ENCODE measurements around the gene GK2. TPM values are rescaled to one million over a fixed set of nuclear protein-coding genes. Genes with fewer than 3 reads are reported as not detected.

The GK2 gene
- polyA plus RNA-seq, 1 donor (not counting 4 experiments of a cell fraction or from before 2014, with no cell fraction given): not detected

DNA sequence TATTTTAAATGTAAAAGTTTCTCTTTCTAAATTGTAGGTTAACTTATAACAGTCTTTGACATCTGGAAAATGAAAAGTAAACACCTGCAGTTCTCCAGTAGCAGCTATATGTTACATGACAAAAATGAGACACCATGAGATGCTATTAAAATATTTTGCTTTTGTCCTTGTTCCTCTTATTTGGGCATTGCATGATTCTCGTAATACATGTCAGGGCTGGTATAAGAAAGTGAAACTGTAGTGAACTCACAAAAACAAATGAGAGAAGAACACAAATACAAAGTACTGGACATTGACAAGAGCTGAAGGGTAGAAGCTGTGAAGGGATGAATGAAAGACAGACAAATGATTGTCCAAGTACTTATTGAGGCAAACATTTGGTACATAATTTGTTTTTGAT lies 9.0 kb downstream of the GK2 start:
- dilution Hi-C loops (cut with MboI; ENCODE audit: extremely low pct_ligation_motif_present, low sequenced_read_pairs): no loop called here
- Histone ChIP-seq H3K4me1 (ENCODE audit: control insufficient read depth, extremely low read depth, insufficient read depth, low read length) (no peaks in the 10 kb centered on the region), H3K4me2 (ENCODE audit: control insufficient read depth, extremely low read depth, insufficient read depth, low read depth, low read length) (no peak overlapping the region), H3K36me3 (ENCODE audit: control insufficient read depth in 2 of 2, extremely low read depth in 1 of 2, insufficient read depth in 2 of 2, low read length in 2 of 2) (no peaks in the 10 kb centered on the region), H3K4me3 (ENCODE audit: control insufficient read depth in 2 of 3, extremely low read depth in 1 of 3, insufficient read depth in 2 of 3, low read depth in 1 of 3, low read length in 3 of 3) (no peak overlapping the region), H4K20me1 (ENCODE audit: control insufficient read depth, extremely low read depth, insufficient read depth, low read length) (no peaks in the 10 kb centered on the region), H3K27me3 (ENCODE audit: control insufficient read depth, extremely low read depth, insufficient read depth, low read length) (no peaks in the 10 kb centered on the region), H3K27ac (ENCODE audit: control insufficient read depth, insufficient read depth, low read length) (no peak overlapping the region), H2AFZ (ENCODE audit: control insufficient read depth, low read length) (no peak overlapping the region), H3K9ac (ENCODE audit: control insufficient read depth, extremely low read depth, insufficient read depth, low read length) (no peak overlapping the region), H3K9me1 (ENCODE audit: control insufficient read depth, extremely low read depth, insufficient read depth, low read length) (no peaks in the 10 kb centered on the region), H3K9me3 (ENCODE audit: control insufficient read depth, low read depth, low read length) (no peaks in the 10 kb centered on the region), H3K79me2 (ENCODE audit: control insufficient read depth, insufficient read depth, low read length) (no peaks in the 10 kb centered on the region)
- FAIRE-seq (no peak), DNase-seq (ENCODE audit: low read depth, low spot score) (no peak)
- TF ChIP-seq EZH2 (IDR thresholded peaks at IDR 0.05; ENCODE audit: low read length): no peak

DNA sequence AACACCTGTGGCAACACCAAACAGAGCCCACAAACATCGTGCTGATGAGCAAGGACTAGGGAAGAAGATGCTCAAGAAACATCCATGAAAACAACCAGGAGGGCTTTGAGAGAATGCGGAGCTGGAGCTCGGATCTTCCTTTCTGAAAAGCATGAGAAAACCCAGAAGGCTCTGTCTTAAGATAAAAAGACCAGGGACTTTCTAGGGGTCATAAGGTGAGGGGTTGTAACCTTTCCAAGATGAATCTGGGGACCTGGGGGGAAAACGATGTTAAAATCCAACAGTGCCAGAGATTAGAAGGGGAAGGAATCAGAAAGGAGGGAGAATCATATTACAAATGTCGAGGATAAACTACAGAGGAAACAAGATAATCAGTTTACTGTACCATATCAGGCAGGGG lies 10.1 kb downstream of the GK2 start:
- no peaks in the 10 kb centered on the region for H3K36me3 ChIP-seq (ENCODE audit: control insufficient read depth in 2 of 2, extremely low read depth in 1 of 2, insufficient read depth in 2 of 2, low read length in 2 of 2)
- TF ChIP-seq EZH2 (IDR thresholded peaks at IDR 0.05; ENCODE audit: low read length): no peak
- TF ChIP-seq, protein P1, sequence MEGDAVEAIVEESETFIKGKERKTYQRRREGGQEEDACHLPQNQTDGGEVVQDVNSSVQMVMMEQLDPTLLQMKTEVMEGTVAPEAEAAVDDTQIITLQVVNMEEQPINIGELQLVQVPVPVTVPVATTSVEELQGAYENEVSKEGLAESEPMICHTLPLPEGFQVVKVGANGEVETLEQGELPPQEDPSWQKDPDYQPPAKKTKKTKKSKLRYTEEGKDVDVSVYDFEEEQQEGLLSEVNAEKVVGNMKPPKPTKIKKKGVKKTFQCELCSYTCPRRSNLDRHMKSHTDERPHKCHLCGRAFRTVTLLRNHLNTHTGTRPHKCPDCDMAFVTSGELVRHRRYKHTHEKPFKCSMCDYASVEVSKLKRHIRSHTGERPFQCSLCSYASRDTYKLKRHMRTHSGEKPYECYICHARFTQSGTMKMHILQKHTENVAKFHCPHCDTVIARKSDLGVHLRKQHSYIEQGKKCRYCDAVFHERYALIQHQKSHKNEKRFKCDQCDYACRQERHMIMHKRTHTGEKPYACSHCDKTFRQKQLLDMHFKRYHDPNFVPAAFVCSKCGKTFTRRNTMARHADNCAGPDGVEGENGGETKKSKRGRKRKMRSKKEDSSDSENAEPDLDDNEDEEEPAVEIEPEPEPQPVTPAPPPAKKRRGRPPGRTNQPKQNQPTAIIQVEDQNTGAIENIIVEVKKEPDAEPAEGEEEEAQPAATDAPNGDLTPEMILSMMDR (optimal IDR thresholded peaks at IDR 0.05 in 1 of 3, IDR thresholded peaks at IDR 0.05 in 1 of 3, conservative IDR thresholded peaks at IDR 0.05 in 1 of 3; ENCODE audit: extremely low read depth in 1 of 3, insufficient read depth in 2 of 3, low read length in 3 of 3): no peak
- FAIRE-seq (no peak), DNase-seq (ENCODE audit: low read depth, low spot score) (no peak)
- no peaks in the 10 kb centered on the region for H3K9me1 ChIP-seq (ENCODE audit: control insufficient read depth, extremely low read depth, insufficient read depth, low read length)
- no peak overlapping the region for H2AFZ ChIP-seq (ENCODE audit: control insufficient read depth, low read length)
- no peaks in the 10 kb centered on the region for H4K20me1 ChIP-seq (ENCODE audit: control insufficient read depth, extremely low read depth, insufficient read depth, low read length)
- no peaks in the 10 kb centered on the region for H3K4me1 ChIP-seq (ENCODE audit: control insufficient read depth, extremely low read depth, insufficient read depth, low read length)
- H3K9ac ChIP-seq (ENCODE audit: control insufficient read depth, extremely low read depth, insufficient read depth, low read length): no peak overlapping the region
- H3K79me2 ChIP-seq (ENCODE audit: control insufficient read depth, insufficient read depth, low read length): no peaks in the 10 kb centered on the region
- H3K9me3 ChIP-seq (ENCODE audit: control insufficient read depth, low read depth, low read length): no peaks in the 10 kb centered on the region
- no peak overlapping the region for H3K4me2 ChIP-seq (ENCODE audit: control insufficient read depth, extremely low read depth, insufficient read depth, low read depth, low read length)
- no peak overlapping the region for H3K27ac ChIP-seq (ENCODE audit: control insufficient read depth, insufficient read depth, low read length)
- dilution Hi-C loops (cut with MboI; ENCODE audit: extremely low pct_ligation_motif_present, low sequenced_read_pairs): no loop called here
- no peaks in the 10 kb centered on the region for H3K27me3 ChIP-seq (ENCODE audit: control insufficient read depth, extremely low read depth, insufficient read depth, low read length)
- H3K4me3 ChIP-seq (ENCODE audit: control insufficient read depth in 2 of 3, extremely low read depth in 1 of 3, insufficient read depth in 2 of 3, low read depth in 1 of 3, low read length in 3 of 3): no peak overlapping the region

DNA sequence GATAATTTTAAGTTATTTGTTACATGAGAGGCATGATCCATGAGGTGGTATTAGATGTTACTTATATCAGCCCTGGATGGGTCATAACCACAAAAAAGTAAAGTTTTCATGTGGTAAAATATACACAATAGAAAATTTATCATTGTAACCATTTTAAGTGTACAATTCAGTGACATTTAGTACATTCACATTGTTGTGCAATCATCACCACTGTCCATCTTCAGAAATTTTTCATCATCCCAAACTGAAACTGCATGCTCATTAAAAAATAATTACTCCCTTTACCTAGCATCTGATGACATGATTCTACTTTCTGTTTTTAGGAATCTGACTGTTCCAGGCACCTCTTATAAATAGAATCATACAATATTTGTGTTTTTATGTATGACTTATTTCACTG lies 11.2 kb downstream of the GK2 start:
- H3K79me2 ChIP-seq (ENCODE audit: control insufficient read depth, insufficient read depth, low read length): no peaks in the 10 kb centered on the region
- no peak overlapping the region for H3K27ac ChIP-seq (ENCODE audit: control insufficient read depth, insufficient read depth, low read length)
- no peaks in the 10 kb centered on the region for H3K4me1 ChIP-seq (ENCODE audit: control insufficient read depth, extremely low read depth, insufficient read depth, low read length)
- DNase-seq (ENCODE audit: low read depth, low spot score) (no peak), FAIRE-seq (no peak)
- no peaks in the 10 kb centered on the region for H3K9me1 ChIP-seq (ENCODE audit: control insufficient read depth, extremely low read depth, insufficient read depth, low read length)
- no peak overlapping the region for H3K4me3 ChIP-seq (ENCODE audit: control insufficient read depth in 2 of 3, extremely low read depth in 1 of 3, insufficient read depth in 2 of 3, low read depth in 1 of 3, low read length in 3 of 3)
- dilution Hi-C loops (cut with MboI; ENCODE audit: extremely low pct_ligation_motif_present, low sequenced_read_pairs): no loop called here
- no peaks in the 10 kb centered on the region for H3K36me3 ChIP-seq (ENCODE audit: control insufficient read depth in 2 of 2, extremely low read depth in 1 of 2, insufficient read depth in 2 of 2, low read length in 2 of 2)
- no peak for TF ChIP-seq EZH2 (IDR thresholded peaks at IDR 0.05; ENCODE audit: low read length)
- TF ChIP-seq, protein P1 (optimal IDR thresholded peaks at IDR 0.05 in 1 of 3, IDR thresholded peaks at IDR 0.05 in 1 of 3, conservative IDR thresholded peaks at IDR 0.05 in 1 of 3; ENCODE audit: extremely low read depth in 1 of 3, insufficient read depth in 2 of 3, low read length in 3 of 3): no peak
- H4K20me1 ChIP-seq (ENCODE audit: control insufficient read depth, extremely low read depth, insufficient read depth, low read length): no peaks in the 10 kb centered on the region
- H3K27me3 ChIP-seq (ENCODE audit: control insufficient read depth, extremely low read depth, insufficient read depth, low read length): no peaks in the 10 kb centered on the region
- no peaks in the 10 kb centered on the region for H3K9me3 ChIP-seq (ENCODE audit: control insufficient read depth, low read depth, low read length)
- no peak overlapping the region for H3K4me2 ChIP-seq (ENCODE audit: control insufficient read depth, extremely low read depth, insufficient read depth, low read depth, low read length)
- H2AFZ ChIP-seq (ENCODE audit: control insufficient read depth, low read length): no peak overlapping the region
- H3K9ac ChIP-seq (ENCODE audit: control insufficient read depth, extremely low read depth, insufficient read depth, low read length): no peak overlapping the region
